Fibroblast of skin of right biceps (primary cell): ENCODE data around the gene PRKCB.
A peak's percentile ranks its signal among the peaks of the same experiment; 100 is the strongest.
"Not testable (repeated sequence)": the region's sequence is repeated elsewhere in the genome, so short reads cannot be mapped to it uniquely, and the experiment has no call there.

Experiments used
- DNase-seq: peaks from one replicate; pipeline ENCODE4 v3.0.0-alpha.2; 2013

PRKCB gene

DNA sequence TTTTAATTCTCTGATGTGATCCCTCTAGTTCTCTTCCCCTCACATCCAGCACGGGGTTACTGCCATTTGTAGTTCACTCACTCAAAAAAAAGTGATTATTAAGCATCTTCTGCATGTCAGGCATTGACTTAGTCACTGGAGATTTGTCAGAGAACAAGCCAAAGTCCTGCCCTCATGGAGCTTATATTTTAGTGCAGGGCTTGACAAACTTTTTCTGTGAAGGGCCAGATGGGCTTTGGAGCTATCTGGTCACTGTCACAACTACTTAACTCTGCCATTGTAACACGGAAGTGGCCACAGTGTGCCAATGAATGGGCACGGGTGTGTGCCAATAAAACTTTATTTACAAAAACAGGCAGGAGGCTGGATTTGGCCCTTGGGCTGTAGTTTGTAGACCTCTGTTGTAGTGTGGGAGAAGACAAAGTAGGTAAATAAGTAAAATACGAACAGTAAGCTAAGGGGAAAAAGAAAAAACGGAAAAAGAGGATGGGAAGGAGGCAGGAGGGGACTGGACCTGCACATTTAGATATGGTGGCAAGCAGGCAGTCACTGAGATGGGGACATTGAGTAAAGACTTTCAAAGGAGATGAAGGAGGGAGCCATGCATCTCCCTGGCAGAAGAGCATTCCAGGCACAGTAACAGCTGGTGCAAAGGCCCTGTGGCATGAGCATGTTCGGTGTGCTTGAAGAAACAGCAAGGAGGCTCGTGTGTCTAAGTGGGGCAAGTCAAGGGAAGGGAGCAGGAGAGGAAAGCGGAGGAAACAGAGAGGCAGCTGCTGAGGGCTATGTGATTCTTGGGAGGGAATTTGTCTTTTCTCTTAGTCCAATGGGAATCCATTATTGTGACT lies 217.5 kb downstream of the PRKCB start:
- no peak for DNase-seq

DNA sequence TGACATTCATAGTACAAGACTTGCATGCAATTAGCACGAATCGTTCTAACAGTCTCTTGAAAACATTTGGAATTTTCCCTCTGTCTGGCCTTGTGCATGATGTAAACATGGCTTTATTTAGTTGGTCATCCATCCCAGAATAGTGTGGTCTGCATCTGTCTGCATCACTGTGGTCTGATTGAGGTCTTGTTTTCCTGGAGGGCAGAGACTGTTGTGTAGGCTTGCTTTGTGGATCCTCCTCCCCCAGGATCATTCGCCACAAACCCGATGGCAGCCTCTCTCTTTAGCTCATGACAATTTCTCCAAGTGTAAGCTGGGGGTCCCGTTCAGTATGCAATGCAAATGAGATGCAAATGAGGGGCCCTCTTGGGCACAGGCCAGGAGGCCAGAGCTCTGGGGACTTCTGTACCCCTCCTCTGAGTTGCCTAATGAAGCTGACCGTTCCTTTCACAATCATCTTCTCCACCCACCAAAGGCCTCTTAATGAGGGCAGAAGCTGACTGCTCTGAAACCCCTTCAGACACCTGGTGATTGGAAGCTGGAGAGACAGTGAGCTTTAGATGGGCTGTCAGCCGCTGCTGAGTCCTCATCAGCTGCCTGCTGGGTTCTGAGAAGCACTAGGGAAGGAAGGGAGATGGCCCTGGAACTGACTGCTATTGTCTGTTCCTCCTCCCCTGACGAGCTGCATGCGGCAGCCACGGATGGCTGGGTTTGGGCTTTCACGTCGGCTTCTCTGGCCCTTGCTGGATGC lies 219.1 kb downstream of the PRKCB start:
- no peak for DNase-seq

DNA sequence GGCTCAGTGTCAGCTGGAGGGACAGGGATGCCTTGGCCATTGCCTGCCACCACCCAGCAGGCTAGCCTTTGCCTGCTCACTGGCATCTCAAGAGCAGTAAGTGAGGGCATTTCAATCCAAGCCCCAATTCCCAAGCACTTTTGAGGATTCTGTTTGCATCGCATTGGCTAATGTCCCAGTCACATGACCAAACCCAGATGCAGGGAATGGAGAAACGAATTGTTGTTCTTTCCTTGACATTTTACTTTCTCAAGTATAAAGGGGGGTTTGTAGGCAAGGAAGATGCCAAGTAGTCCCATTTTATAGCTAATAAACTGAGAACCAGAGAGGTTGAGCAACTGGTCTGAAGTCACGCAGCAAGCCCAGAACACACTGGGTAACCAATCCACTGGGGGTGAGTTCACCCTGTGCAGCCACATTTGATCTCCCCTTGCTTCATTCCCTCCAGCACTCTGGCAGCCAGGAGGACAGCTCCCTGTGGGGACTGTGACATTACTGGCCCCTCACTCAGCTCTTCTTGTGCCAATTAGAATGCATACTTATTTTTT lies 226.6 kb downstream of the PRKCB start:
- DNase-seq = no peak

DNA sequence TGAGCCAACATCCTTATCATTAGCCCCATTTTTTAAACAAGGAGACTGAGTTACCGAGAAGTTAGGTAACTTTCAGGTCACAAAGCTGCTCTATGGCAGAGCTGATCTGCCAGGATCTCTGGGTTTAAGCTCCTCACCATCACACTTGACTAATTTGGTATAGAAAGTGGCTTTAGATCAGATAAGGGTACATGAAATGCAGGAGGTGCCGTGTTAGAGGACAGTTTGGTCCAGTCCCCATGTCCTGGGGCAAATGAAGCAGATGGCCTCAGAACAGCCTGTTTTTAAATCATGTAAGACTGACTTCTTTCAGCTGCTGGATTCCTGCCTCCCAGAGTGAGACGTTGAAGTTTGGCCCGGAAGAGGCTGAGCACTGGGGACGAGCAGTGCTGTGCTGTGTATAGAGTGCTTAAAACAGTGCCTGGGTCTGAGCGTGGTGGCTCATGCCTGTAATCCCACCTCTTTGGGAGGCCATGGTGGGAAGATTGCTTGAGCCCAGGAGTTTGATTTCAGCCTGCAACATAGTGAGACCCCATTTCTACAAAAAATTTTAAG lies 233.3 kb downstream of the PRKCB start:
- DNase-seq = no peak

DNA sequence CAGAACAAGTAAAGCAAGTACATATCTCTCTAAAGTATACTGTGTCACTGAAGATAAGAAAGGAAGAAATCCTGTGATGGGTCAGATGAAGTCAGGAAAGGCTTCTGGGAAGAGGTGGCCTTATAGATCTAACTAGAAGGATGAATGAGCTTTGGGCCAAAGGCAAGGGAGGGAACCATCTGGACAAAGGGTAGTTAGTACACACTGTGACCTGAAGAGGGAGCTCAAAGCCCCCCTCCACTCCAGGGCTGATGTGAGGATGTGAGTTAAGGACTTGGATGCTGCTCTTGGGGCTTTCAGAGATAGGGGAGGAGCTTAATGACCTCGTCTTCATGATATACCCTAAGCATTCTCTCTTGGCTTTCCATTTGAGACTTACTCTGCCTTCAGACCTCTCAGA lies 235.1 kb downstream of the PRKCB start:
- peak; percentile 2 for DNase-seq

DNA sequence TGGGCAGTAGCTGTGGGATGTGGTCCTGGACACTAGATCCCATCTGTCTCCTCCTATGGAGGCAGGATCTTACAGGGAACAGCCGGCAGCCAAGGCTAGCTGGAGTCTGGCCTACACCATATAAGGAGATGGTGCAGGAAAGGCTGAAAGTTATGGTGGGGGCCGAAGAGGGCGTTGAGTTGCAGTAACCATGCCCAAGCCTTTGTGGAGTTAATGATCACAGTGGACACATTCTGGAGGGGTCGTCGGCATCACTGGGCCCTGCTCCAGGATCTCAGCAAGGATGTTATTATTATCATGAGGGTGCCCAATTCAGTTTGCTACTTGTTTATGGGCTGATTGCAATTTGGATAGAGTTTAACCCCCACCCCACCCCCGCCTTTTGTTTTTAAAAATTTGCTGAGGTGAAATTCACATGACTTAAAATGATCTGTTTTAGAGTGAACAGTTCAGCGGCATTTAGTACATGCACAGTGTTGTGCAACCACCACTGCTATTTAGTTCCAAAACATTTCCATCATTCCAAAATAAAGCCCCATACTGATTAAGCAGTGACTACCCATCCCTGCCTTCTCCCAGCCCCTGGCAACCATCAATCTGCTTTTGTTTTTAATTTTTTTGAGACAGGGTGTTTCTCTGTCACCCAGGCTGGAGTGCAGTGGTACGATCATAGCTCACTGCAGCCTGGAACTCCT lies 236.0 kb downstream of the PRKCB start:
- DNase-seq = no peak

DNA sequence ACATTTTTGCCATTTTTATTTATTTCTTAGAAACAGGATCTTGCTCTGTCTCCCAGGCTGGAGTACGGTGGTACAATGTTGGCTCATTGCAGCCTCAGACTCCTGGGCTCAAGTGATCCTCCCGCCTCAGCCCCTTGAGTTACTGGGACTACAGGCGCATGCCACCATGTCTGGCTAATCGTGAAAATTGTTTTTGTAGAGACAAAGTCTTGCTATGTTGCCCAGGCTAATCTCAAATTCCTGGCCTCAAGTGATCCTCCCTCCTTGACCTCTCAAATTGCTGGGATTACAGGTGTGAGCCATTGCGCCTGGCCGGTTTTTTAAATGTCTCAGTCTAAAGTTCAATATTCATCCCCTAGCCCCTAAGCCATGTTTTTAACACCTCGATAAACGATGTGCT lies 237.5 kb downstream of the PRKCB start:
- DNase-seq = no peak

DNA sequence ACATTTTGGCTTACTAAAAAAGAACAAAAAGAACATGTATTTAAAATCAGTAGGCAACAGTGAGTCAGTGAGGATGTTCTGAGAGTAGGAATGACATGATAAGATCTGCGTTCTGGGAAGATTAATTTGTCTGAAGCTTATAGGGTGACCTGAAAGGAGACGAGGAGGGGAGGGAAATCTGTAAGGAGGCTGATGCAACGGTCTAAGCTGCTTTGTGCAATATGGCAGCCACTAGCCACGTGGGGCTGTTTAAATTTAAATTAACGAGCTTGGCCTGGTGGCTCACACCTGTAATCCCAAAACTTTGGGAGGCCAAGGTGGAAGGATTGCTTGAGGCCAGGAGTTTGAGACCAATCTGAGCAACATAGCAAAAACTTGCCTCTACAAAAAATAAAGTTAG lies 238.8 kb downstream of the PRKCB start:
- DNase-seq = no peak

DNA sequence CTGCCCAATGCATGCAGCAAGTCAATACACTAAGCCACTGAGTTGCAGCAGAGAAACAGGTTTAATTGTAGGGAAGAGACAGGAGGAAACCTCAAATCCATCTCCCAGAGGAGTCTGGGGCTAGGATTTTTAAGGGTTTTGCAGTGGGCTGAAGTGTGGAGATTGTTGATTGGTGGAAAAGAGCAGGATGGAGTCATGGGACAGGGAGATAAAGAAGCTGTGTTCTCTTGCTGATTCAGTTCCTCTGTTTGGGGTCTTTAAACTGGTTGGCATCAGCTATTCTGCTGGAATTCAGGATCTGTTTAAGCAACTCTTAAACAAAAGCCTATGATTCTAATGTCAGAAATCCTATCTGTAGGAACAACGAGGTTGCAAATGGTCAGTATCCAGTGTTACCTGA lies 239.5 kb downstream of the PRKCB start:
- DNase-seq = no peak

DNA sequence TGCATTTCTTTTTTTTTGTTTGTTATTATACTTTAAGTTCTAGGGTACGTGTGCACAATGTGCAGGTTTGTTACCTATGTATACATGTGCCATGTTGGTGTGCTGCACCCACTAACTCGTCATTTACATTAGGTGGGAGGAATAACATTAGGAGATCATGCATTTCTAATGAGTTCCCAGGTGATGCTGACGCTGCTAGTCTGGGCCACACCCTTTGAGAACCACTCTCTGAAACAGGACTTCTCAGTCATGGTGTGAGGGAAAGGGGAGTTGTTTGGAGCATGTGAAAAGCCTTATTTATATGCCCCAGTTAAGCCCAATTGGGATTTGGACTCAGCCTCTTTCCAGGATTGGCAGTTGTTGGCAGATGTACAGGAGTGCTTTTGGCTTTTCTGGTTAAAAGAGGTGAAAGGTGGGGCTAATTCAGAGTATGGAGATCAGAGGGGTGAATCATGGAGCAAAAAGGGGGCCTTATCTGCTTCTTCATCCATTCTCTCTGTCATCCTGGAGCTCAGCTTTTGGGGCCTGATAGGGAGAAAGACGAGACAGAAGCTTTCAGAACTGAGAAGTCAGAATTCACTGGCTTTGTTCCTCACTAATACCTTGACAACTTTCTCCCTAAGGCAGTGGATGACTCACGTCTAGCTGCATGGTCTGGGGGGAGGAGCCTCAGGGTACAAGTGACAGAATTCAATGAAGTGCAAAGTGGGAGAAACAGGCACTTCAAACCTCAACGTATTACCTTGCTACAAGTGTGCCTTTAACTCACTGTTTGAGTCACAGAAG lies 240.3 kb downstream of the PRKCB start:
- no peak for DNase-seq

DNA sequence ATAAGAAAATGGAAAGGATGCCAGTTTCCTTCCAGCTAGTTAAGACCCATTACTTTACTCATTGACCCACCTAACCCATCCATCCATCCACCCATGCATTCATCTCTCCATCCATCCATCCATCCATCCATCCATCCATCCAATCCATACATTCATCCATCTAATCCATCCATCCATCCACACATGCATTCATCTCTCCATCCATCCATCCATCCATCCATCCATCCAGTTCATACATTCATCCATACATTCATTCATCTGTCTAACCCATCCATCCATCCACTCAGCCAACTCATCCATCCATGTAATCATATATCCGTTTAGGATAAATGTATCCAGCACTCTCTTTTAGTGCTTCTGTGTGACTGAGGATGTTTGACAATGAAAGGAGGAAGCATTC lies 241.5 kb downstream of the PRKCB start:
- no peak for DNase-seq

DNA sequence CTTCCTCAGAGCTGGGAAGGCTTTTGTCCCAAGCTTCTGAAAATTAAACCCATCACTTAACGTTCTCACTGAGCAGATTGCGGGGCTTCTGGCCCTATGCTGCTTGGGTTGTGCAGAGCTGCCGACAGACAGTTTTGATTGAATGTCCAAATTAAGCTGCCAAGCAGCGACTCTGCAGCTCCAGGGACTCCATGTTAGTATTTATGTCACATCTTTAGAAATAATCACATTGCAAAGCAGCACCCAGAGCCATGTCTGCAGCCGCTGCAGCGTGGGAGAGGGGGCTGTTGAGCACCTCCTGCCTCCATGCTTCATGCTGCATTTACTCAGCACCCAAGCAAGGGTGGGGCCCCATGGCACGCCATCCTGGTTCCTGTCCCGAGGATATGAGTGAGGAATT lies 242.2 kb downstream of the PRKCB start:
- DNase-seq = no peak

DNA sequence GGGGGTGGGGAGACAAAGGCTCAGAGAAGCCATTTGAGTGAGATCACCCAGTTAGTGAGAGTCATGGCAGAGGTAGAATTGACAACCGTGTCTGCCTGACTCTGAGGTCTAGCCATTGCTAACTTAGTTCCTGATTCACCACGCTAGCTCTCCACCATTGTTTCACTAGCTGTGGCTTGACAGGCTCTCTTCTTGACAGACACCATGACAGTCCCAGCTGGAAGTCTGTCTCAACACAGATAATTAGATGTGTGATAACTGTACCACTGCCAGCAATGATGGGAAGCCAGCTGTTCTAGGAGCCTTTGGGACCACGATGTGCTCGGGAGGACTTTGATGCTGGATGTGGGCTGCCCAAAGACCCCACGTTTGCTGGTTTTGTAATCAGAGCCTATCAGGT lies 249.9 kb downstream of the PRKCB start:
- DNase-seq = no peak

DNA sequence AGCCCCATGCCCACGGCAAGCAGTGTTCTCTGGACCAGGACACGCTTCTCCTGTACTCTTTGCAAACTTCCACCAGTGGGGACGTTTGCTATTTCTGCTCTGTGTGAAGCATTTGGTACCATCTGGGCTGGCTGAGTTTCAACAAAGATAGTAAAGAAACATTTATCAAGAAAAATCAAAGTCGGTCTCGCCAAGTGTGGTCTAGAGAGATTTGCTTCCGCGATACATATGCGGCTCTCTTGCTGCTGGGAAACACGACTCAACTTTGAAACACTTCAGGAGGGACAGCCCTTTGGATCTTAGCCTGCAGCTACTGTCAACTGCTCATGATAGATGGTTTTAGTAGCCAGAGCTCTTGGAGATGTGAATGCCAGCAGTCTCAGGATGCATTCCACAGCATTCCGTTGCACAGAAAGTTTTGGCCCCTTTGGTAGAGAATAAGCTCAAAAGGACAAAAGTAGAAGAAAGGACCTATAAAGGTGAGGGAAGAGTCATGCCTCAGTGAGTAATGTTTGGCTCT lies 252.2 kb downstream of the PRKCB start:
- DNase-seq = no peak

DNA sequence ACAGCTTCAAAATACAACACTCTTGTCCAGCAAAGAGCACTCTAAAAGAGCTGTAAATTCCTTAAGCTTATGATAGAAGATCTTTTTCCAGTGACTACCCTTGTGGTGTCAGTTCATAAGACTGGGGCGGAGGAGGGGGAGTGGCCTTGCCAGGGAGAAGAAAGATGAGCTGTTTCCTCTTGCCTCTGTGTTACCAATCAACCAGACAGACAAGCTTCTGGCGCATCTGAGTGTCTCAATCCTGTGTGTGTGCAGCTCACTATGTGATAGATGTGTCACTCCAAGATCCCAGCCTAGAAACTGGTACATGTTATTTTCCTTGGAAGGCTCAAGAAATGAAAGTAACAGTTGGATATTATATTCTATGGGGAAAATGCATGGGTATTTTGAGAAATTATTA lies 253.0 kb downstream of the PRKCB start:
- DNase-seq = no peak

DNA sequence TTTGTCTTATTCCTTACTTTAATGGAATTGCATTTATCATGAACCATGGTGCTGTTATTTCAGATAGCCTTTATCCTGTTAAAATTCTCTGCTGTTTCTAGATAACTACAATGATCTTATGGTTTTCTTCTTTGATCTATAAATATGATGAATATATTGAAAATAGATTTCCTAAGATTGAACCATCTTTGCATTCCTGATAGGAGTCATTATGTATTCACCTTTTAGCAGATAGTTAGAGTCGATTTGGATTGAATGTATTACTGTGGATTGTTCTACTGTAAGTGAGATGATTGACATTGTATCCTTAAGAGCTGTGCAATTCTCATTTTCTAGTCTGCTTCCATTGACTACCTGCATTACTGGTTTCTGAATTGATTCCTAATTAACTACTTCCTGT lies 255.3 kb downstream of the PRKCB start:
- DNase-seq = no peak

DNA sequence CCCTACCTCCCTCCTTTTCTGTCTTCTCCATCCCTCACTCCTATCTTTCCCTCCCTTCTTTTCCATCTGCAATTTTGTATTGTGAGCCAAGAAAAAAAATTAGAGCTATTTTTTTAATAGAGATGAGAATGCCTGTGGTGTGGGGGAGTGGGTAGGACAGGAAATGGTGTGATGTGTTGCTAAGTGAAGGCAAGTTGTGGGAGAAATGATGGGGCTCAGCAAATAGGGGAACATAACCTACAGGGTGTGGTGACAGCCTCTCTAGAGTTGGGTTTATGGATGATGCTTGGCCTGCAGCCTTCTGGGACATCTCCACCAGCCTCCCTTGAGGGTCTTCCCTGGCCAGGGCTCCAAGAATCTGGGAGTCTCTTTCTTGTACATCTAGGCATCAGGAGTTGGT lies 257.3 kb downstream of the PRKCB start:
- DNase-seq = no peak

DNA sequence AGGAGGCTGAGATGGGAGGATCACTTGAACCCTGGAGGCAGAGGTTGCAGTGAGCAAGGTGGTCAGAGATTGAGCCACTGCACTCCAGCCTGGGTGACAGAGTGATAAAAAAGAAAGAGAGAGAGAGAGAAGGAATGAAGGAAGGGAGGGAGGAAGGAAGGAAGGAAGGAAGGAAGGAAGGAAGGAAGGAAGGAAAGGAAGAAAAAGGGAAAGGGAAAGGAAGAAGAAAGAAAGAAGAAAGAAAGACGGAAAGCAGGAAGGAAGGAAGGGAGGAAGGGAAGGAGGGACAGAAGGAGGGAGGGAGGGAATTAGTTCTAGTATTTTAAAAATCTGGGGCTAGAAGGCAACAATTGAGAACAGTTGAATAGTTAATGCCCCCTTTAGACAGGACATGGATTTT lies 258.9 kb downstream of the PRKCB start:
- DNase-seq = no peak

DNA sequence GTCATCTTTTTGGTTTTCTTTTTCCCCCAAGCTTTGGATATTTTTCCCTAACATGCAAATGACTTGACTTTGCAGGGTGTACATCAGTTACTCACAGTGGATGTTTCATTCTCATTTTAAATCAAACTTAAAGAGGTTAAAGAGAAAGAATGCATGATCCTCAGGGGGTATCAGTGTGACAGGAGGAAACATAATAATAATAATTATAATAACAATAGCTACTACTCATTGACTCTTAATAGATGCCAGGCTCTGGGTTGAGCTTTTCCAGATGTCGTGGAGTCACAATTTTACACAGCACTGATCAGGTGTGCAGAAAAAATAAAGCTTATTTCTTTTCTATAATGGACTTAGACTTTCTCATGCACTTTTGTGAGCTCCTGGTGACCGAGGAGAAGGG lies 263.1 kb downstream of the PRKCB start:
- no peak for DNase-seq

DNA sequence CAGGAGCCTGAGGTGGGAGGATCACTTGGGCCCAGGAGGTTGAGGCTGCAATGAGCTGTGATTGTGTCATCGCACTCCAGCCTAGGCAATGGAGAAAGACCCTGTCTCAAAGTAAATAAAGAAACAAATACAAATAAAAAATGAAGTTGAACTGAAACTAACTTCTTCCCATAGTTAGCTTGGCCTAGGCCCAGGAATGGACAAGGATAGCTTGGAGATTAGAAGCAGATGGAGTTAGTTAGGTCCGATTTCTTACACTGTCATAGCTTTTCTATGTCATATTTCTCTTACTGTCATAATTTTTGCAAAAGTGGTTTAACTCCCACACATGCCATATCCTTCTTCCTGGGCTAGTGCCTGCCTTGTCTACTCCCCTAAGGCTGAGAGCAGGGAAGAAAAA lies 265.6 kb downstream of the PRKCB start:
- no peak for DNase-seq

DNA sequence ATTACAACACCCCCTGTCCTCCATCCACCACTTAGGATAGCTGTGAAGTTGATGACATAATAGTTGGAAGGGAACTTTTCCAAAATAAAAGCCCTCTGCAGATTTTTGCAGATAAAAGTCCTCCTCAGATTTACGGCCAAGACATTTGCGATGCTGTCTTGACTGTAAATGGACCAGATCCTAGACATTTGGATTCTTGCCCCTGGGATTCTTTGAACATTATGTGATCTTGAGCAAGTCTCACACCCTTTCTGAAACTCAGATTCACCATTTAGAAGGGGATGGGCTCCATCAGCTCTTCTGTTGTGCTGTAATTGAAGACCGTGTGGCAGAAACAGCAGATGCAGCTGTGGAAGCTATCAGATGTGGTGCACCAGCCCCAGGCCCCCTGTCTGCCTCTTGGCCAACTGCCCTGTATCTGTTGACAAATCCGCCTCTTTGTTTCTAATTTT lies 266.5 kb downstream of the PRKCB start:
- no peak for DNase-seq

DNA sequence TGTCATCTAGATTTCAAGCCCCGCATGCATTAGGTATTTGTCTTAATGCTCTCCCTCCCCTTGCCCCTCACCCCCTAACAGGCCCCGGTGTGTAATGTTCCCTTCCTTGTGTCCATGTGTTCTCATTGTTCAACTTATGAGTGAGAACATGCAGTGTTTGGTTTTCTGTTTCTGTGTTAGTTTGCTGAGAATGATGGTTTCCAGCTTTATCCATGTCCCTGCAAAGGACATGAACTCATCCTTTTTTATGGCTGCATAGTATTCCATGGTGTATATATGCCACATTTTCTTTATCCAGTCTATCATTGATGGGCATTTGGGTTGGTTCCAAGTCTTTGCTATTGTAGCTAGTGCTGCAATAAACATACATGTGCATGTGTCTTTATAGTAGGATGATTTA lies 269.7 kb downstream of the PRKCB start:
- not testable (repeated sequence) for DNase-seq
